Measurements from ENCODE around the gene SLC17A7. TPM values are rescaled to one million over a fixed set of nuclear protein-coding genes. Genes with fewer than 3 reads are reported as not detected.

SLC17A7 gene
- total and polyA plus RNA-seq, 9 of the 15 experiments (the other 6 are each of a cell fraction or from before 2014, with no cell fraction given), result 1.1 to 15.7 (median 2.4) TPM

GRCh38 chr19:49425922-49426592, 15.3 kb downstream of the SLC17A7 start (continued):
- TF ChIP-seq, protein P1, sequence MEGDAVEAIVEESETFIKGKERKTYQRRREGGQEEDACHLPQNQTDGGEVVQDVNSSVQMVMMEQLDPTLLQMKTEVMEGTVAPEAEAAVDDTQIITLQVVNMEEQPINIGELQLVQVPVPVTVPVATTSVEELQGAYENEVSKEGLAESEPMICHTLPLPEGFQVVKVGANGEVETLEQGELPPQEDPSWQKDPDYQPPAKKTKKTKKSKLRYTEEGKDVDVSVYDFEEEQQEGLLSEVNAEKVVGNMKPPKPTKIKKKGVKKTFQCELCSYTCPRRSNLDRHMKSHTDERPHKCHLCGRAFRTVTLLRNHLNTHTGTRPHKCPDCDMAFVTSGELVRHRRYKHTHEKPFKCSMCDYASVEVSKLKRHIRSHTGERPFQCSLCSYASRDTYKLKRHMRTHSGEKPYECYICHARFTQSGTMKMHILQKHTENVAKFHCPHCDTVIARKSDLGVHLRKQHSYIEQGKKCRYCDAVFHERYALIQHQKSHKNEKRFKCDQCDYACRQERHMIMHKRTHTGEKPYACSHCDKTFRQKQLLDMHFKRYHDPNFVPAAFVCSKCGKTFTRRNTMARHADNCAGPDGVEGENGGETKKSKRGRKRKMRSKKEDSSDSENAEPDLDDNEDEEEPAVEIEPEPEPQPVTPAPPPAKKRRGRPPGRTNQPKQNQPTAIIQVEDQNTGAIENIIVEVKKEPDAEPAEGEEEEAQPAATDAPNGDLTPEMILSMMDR (IDR thresholded peaks at IDR 0.05 in 2 of 3, conservative IDR thresholded peaks at IDR 0.05 in 1 of 3; ENCODE audit: insufficient read depth in 2 of 3, low read depth in 1 of 3, low read length in 3 of 3), result no peak
- no peak for TF ChIP-seq SFPQ (IDR thresholded peaks at IDR 0.05; ENCODE audit: low read depth, low read length)
- TF ChIP-seq SAFB (IDR thresholded peaks at IDR 0.05; ENCODE audit: borderline replicate concordance, low read depth, low read length), result no peak
- no peak for TF ChIP-seq ZNF766 (CRISPR knock-in tag; conservative IDR thresholded peaks at IDR 0.05)
- no peak for TF ChIP-seq ZNF785 (CRISPR knock-in tag; IDR thresholded peaks at IDR 0.05)
- TF ChIP-seq ZFPM2 (CRISPR knock-in tag; IDR thresholded peaks at IDR 0.05), result no peak
- TF ChIP-seq ZNF140 (CRISPR knock-in tag; IDR thresholded peaks at IDR 0.05), result no peak
- TF ChIP-seq GABPB2 (CRISPR knock-in tag; conservative IDR thresholded peaks at IDR 0.05), result no peak
- no peak for TF ChIP-seq SMARCA5 (IDR thresholded peaks at IDR 0.05)
- TF ChIP-seq L3MBTL2 (IDR thresholded peaks at IDR 0.05), result peak; percentile 57
- TF ChIP-seq SP1 (CRISPR knock-in tag; IDR thresholded peaks at IDR 0.05), result peak; percentile 71
- TF ChIP-seq, protein P2, sequence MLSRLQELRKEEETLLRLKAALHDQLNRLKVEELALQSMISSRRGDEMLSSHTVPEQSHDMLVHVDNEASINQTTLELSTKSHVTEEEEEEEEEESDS (CRISPR knock-in tag; IDR thresholded peaks at IDR 0.05), result no peak
- TF ChIP-seq RCOR1 (IDR thresholded peaks at IDR 0.05; ENCODE audit: borderline replicate concordance in 1 of 2, low read depth in 2 of 2, low read length in 2 of 2), result no peak
- no peak for TF ChIP-seq DEAF1 (CRISPR knock-in tag; IDR thresholded peaks at IDR 0.05)
- TF ChIP-seq KHSRP (IDR thresholded peaks at IDR 0.05), result no peak
- TF ChIP-seq NCOA4 (IDR thresholded peaks at IDR 0.05; ENCODE audit: partially characterized antibody), result no peak
- no peak for TF ChIP-seq HCFC1 (IDR thresholded peaks at IDR 0.05; ENCODE audit: low read depth, low read length)
- no peak for TF ChIP-seq TEAD2 (tag; IDR thresholded peaks at IDR 0.05)
- TF ChIP-seq MTA3 (IDR thresholded peaks at IDR 0.05; ENCODE audit: borderline replicate concordance), result peak; percentile 37; the same call in 1 of the 2 replicates
- no peak for TF ChIP-seq IFI16 (CRISPR knock-in tag; IDR thresholded peaks at IDR 0.05)
- no peak for TF ChIP-seq ZNF12 (CRISPR knock-in tag; IDR thresholded peaks at IDR 0.05)
- no peak for TF ChIP-seq ZC3H8 (IDR thresholded peaks at IDR 0.05)
- TF ChIP-seq FOXJ3 (CRISPR knock-in tag; IDR thresholded peaks at IDR 0.05), result no peak
- TF ChIP-seq PHF20 (IDR thresholded peaks at IDR 0.05; ENCODE audit: partially characterized antibody), result no peak
- peak; percentile 28 for TF ChIP-seq CTBP1 (IDR thresholded peaks at IDR 0.05; ENCODE audit: borderline replicate concordance)
- TF ChIP-seq TEAD1 (CRISPR knock-in tag; IDR thresholded peaks at IDR 0.05), result no peak
